H9 (cell line): ENCODE results near the gene AGK. TPM values are rescaled to one million over a fixed set of nuclear protein-coding genes. Genes with fewer than 3 reads are reported as not detected.

Source experiments
- DNase-seq: peaks from one replicate; pipeline ENCODE4 v3.0.0-alpha.2; 2017
- H2AFZ ChIP-seq: one replicate; pipeline ENCODE4 v1.6.1; 2013; ENCODE audit warnings: mild to moderate bottlenecking, low read length, control low read depth, moderate library complexity
- H2AK5ac ChIP-seq: 2 replicates; pipeline ENCODE4 v1.6.1; 2013; ENCODE audit warnings: low read length, control low read depth, mixed read lengths; ENCODE audit not compliant: insufficient read length
- H2BK120ac ChIP-seq: one replicate; pipeline ENCODE4 v1.6.1; 2013; ENCODE audit warnings: low read depth, mild to moderate bottlenecking, low read length, control low read depth, inconsistent platforms; ENCODE audit not compliant: poor library complexity, severe bottlenecking
- H2BK12ac ChIP-seq: 2 replicates; pipeline ENCODE4 v1.6.1; 2013; ENCODE audit warnings: low read length, control low read depth, mixed read lengths, low read depth; ENCODE audit not compliant: insufficient read length
- H2BK15ac ChIP-seq: 2 replicates; pipeline ENCODE4 v1.6.1; 2013; ENCODE audit warnings: low read depth, low read length, control low read depth
- H2BK20ac ChIP-seq: one replicate; pipeline ENCODE4 v1.6.1; 2013; ENCODE audit warnings: low read depth, mild to moderate bottlenecking, low read length, control low read depth, inconsistent platforms; ENCODE audit not compliant: poor library complexity, severe bottlenecking
- H2BK5ac ChIP-seq: 2 replicates; pipeline ENCODE4 v1.6.1; 2013; ENCODE audit warnings: low read length, control low read depth, mixed read lengths; ENCODE audit not compliant: insufficient read length
- H3K14ac ChIP-seq: 2 replicates; pipeline ENCODE4 v1.6.1; 2013; ENCODE audit warnings: low read length, control low read depth; ENCODE audit not compliant: insufficient read depth
- H3K18ac ChIP-seq: 2 replicates; pipeline ENCODE4 v1.6.1; 2013; ENCODE audit warnings: low read depth, mild to moderate bottlenecking, mixed read lengths, low read length, control low read depth; ENCODE audit not compliant: insufficient read length
- H3K23ac ChIP-seq: 2 replicates; pipeline ENCODE4 v1.6.1; 2013; ENCODE audit warnings: low read length, control low read depth, mixed read lengths, low read depth; ENCODE audit not compliant: insufficient read length
- H3K23me2 ChIP-seq: 2 replicates; pipeline ENCODE4 v1.6.1; 2013; ENCODE audit warnings: low read depth, mild to moderate bottlenecking, mixed read lengths, low read length, control low read depth; ENCODE audit not compliant: insufficient read length, poor library complexity, severe bottlenecking
- H3K27ac ChIP-seq: 2 replicates; pipeline ENCODE4 v1.5.1; 2013; ENCODE audit warnings: low read length, control low read depth, mixed read lengths, low read depth; ENCODE audit not compliant: insufficient read length
- H3K27me3 ChIP-seq: 2 replicates; pipeline ENCODE4 v1.6.1; 2013; ENCODE audit warnings: low read length, control low read depth, inconsistent platforms; ENCODE audit not compliant: insufficient read depth
- H3K4ac ChIP-seq: 2 replicates; pipeline ENCODE4 v1.6.1; 2013; ENCODE audit warnings: low read depth, mild to moderate bottlenecking, control low read depth, inconsistent platforms, low read length, moderate library complexity
- H3K4me1 ChIP-seq: 2 replicates; pipeline ENCODE4 v1.6.1; 2013; ENCODE audit warnings: low read length, control low read depth, inconsistent platforms; ENCODE audit not compliant: insufficient read depth
- H3K4me2 ChIP-seq: 2 replicates; pipeline ENCODE4 v1.6.1; 2013; ENCODE audit warnings: low read length, control low read depth, mixed read lengths; ENCODE audit not compliant: insufficient read length, insufficient read depth
- H3K56ac ChIP-seq: 2 replicates; pipeline ENCODE4 v1.6.1; 2013; ENCODE audit warnings: low read depth, mild to moderate bottlenecking, mixed read lengths, low read length, control low read depth; ENCODE audit not compliant: insufficient read length
- H3K79me1 ChIP-seq: 2 replicates; pipeline ENCODE4 v1.6.1; 2013; ENCODE audit warnings: low read depth, mild to moderate bottlenecking, moderate library complexity, low read length, control low read depth, inconsistent platforms; ENCODE audit not compliant: insufficient read depth, poor library complexity, severe bottlenecking
- H3K79me2 ChIP-seq: 2 replicates; pipeline ENCODE4 v1.6.1; 2013; ENCODE audit warnings: low read length, control low read depth, inconsistent platforms; ENCODE audit not compliant: insufficient read depth
- H3K9ac ChIP-seq: 2 replicates; pipeline ENCODE4 v1.6.1; 2013; ENCODE audit warnings: low read length, control low read depth, mixed read lengths; ENCODE audit not compliant: insufficient read length; ENCODE audit errors: extremely low read depth
- H3K9me3 ChIP-seq: one replicate; pipeline ENCODE4 v1.6.1; 2013; ENCODE audit warnings: low read depth, low read length, inconsistent platforms; ENCODE audit not compliant: control insufficient read depth
- H3T11ph ChIP-seq: one replicate; pipeline ENCODE4 v1.6.1; 2013; ENCODE audit warnings: mild to moderate bottlenecking, low read length, control low read depth, inconsistent platforms
- H4K20me1 ChIP-seq: one replicate; pipeline ENCODE4 v1.6.1; 2013; ENCODE audit not compliant: control insufficient read depth, insufficient read length, insufficient read depth
- H4K5ac ChIP-seq: 2 replicates; pipeline ENCODE4 v1.6.1; 2013; ENCODE audit warnings: low read depth, mild to moderate bottlenecking, mixed read lengths, low read length, control low read depth; ENCODE audit not compliant: insufficient read length
- H4K8ac ChIP-seq: replicated peaks from 2 replicates; pipeline ENCODE4 v1.6.1; 2013; ENCODE audit warnings: low read length, control low read depth, mixed read lengths, low read depth; ENCODE audit not compliant: insufficient read length
- H4K91ac ChIP-seq: 2 replicates; pipeline ENCODE4 v1.6.1; 2013; ENCODE audit warnings: low read depth, mild to moderate bottlenecking, moderate library complexity, mixed read lengths, low read length, control low read depth; ENCODE audit not compliant: insufficient read length
- H3K27ac Mint-ChIP-seq, 3 experiments: 2 replicates in 2 of 3; 3 replicates in 1 of 3; pipeline ENCODE4 v1.8.0; 2020 to 2021; ENCODE audit warnings: mixed read lengths in 3 of 3, mild to moderate bottlenecking in 1 of 3, moderate library complexity in 1 of 3
- H3K27me3 Mint-ChIP-seq: 2 replicates; pipeline ENCODE4 v1.8.0; 2021; ENCODE audit warnings: low read depth, mild to moderate bottlenecking, moderate library complexity, mixed read lengths
- H3K36me3 Mint-ChIP-seq, 3 experiments: 2 replicates in 2 of 3; 3 replicates in 1 of 3; pipeline ENCODE4 v1.8.0; 2020 to 2021; ENCODE audit warnings: low read depth in 3 of 3, mixed read lengths in 3 of 3; ENCODE audit not compliant: insufficient read depth in 1 of 3
- H3K4me1 Mint-ChIP-seq, 2 experiments: 2 replicates each; pipeline ENCODE4 v1.8.0; 2020; ENCODE audit warnings: mixed read lengths in 2 of 2
- H3K4me3 Mint-ChIP-seq, 2 experiments: 2 replicates in 1 of 2; 3 replicates in 1 of 2; pipeline ENCODE4 v1.8.0; 2020 to 2021; ENCODE audit warnings: mild to moderate bottlenecking in 2 of 2, mixed read lengths in 2 of 2, moderate library complexity in 1 of 2
- H3K9me3 Mint-ChIP-seq, 2 experiments: 2 replicates in 1 of 2; 3 replicates in 1 of 2; pipeline ENCODE4 v1.8.0; 2020; ENCODE audit warnings: mild to moderate bottlenecking in 2 of 2, mixed read lengths in 2 of 2, moderate library complexity in 1 of 2
- WGBS: extraction: QIAGEN DNeasy Blood & Tissue Kit; methylation state at CpG from one replicate; pipeline ENCODE4 v1.1.7; 2013; ENCODE audit warnings: missing lambda C conversion rate, low lambda C conversion rate, mixed read lengths; ENCODE audit not compliant: insufficient read length; ENCODE audit errors: extremely low coverage; 5-methylcytosine and 5-hydroxymethylcytosine counted together
- total RNA-seq: library from RNA; stranded (reverse); gene quantifications from 2 replicates; pipeline ENCODE4 v1.2.1, GENCODE V29; 2021
- TF ChIP-seq, protein P1 (sequence below): fragments of 200-600 bp; sonication (generic); conservative IDR thresholded peaks from 3 replicates; pipeline ENCODE4 v1.8.0; 2021; ENCODE audit warnings: antibody characterized with exemption, mild to moderate bottlenecking

Gene AGK
- total RNA-seq, 1 experiment from 2014 or later, result 35.1 TPM

GRCh38 chr7:141558544-141559183 lies 7.5 kb downstream of the AGK start:
- Histone ChIP-seq H3K56ac (no peak overlapping the region), H3K4me1 (no peaks in the 10 kb centered on the region), H3K79me2 (no peaks in the 10 kb centered on the region), H3K4me2 (no peak overlapping the region), H2BK5ac (no peak overlapping the region), H3K23me2 (no peaks in the 10 kb centered on the region), H2AK5ac (no peak overlapping the region), H4K8ac (no peak overlapping the region), H3K4ac (no peak overlapping the region), H3K9me3 (no peaks in the 10 kb centered on the region), H4K5ac (no peak overlapping the region), H4K91ac (no peak overlapping the region), H2BK20ac (no peak overlapping the region), H3T11ph (no peak overlapping the region), H3K9ac (no peak overlapping the region), H3K18ac (no peak overlapping the region), H2BK12ac (no peak overlapping the region), H2AFZ (no peak overlapping the region), H3K27me3 (no peaks in the 10 kb centered on the region), H2BK120ac (no peak overlapping the region), H3K23ac (no peak overlapping the region), H3K27ac (no peak overlapping the region), H2BK15ac (no peak overlapping the region), H4K20me1 (no peaks in the 10 kb centered on the region), H3K14ac (no peak overlapping the region), H3K79me1 (no peaks in the 10 kb centered on the region)
- peaks cover 11 to 17% of the 10 kb centered on the region in 2 experiments for H3K4me1 Mint-ChIP-seq
- peaks cover 7 to 8% of the 10 kb centered on the region in 2 experiments; a peak in 4 of 5 replicates for H3K9me3 Mint-ChIP-seq
- no peak for DNase-seq
- no peak overlapping the region for H3K27ac Mint-ChIP-seq
- TF ChIP-seq, protein P1, sequence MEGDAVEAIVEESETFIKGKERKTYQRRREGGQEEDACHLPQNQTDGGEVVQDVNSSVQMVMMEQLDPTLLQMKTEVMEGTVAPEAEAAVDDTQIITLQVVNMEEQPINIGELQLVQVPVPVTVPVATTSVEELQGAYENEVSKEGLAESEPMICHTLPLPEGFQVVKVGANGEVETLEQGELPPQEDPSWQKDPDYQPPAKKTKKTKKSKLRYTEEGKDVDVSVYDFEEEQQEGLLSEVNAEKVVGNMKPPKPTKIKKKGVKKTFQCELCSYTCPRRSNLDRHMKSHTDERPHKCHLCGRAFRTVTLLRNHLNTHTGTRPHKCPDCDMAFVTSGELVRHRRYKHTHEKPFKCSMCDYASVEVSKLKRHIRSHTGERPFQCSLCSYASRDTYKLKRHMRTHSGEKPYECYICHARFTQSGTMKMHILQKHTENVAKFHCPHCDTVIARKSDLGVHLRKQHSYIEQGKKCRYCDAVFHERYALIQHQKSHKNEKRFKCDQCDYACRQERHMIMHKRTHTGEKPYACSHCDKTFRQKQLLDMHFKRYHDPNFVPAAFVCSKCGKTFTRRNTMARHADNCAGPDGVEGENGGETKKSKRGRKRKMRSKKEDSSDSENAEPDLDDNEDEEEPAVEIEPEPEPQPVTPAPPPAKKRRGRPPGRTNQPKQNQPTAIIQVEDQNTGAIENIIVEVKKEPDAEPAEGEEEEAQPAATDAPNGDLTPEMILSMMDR, result no peak
- no CpG with 5 or more reads among the region's 3 CpGs for WGBS
- H3K27me3 Mint-ChIP-seq, result no peaks in the 10 kb centered on the region
- no peak overlapping the region for H3K4me3 Mint-ChIP-seq
- H3K36me3 Mint-ChIP-seq, result peaks cover 38 to 66% (median 55%) of the 10 kb centered on the region in 3 experiments
